Measurements from ENCODE around the gene HTR3E.
"Not testable (repeated sequence)": the region's sequence is repeated elsewhere in the genome, so short reads cannot be mapped to it uniquely, and the experiment has no call there.

Gene HTR3E

GRCh38 chr3:184110316-184110725 lies 13.5 kb downstream of the HTR3E start:
- no peak for DNase-seq

GRCh38 chr3:184116017-184116416 lies 19.2 kb downstream of the HTR3E start:
- DNase-seq, result no peak

GRCh38 chr3:184117636-184118035 lies 20.8 kb downstream of the HTR3E start:
- DNase-seq, result no peak

GRCh38 chr3:184121031-184121430 lies 24.2 kb downstream of the HTR3E start:
- not testable (repeated sequence) for DNase-seq

- DNase-seq, result no peak
Measured at GRCh38 chr3:184126006-184126405, 29.1 kb downstream of the HTR3E start.

- no peak for DNase-seq
Measured at GRCh38 chr3:184129012-184129411, 32.1 kb downstream of the HTR3E start.

- DNase-seq, result no peak
Measured at GRCh38 chr3:184132945-184133344, 36.1 kb downstream of the HTR3E start.

GRCh38 chr3:184133840-184134745 lies 37.2 kb downstream of the HTR3E start:
- peak in 57 of 58 donors; percentile 19 to 88 (median 74) for DNase-seq

- DNase-seq, result peak in 5 of 58 donors; percentile 41 to 87 (median 69)
Measured at GRCh38 chr3:184134746-184135148, 37.9 kb downstream of the HTR3E start.

GRCh38 chr3:184135149-184135910 lies 38.5 kb downstream of the HTR3E start, which contains the start of gene EIF2B5:
EIF2B5 (plus strand) TSS chr3:184135358; CDS start chr3:184135386, 28 bp downstream.
- DNase-seq, result peak; percentile 68 to 96 (median 91)

GRCh38 chr3:184135911-184136260 lies 39.0 kb downstream of the HTR3E start:
- DNase-seq, result no peak

GRCh38 chr3:184140436-184140835 lies 43.6 kb downstream of the HTR3E start:
- DNase-seq, result no peak

GRCh38 chr3:184142199-184142598 lies 45.3 kb downstream of the HTR3E start:
- no peak for DNase-seq

- DNase-seq, result no peak
Measured at GRCh38 chr3:184143327-184143726, 46.5 kb downstream of the HTR3E start.

GRCh38 chr3:184144505-184144904 lies 47.6 kb downstream of the HTR3E start:
- no peak for DNase-seq

GRCh38 chr3:184145111-184145524 lies 48.3 kb downstream of the HTR3E start:
- peak in 16 of 58 donors; percentile 4 to 56 (median 18) for DNase-seq

GRCh38 chr3:184145751-184146270 lies 48.9 kb downstream of the HTR3E start:
- DNase-seq, result no peak

GRCh38 chr3:184148076-184148475 lies 51.2 kb downstream of the HTR3E start:
- DNase-seq, result no peak

- no peak for DNase-seq
Measured at GRCh38 chr3:184149123-184149522, 52.3 kb downstream of the HTR3E start.

GRCh38 chr3:184149770-184150169 lies 52.9 kb downstream of the HTR3E start:
- not testable (repeated sequence) for DNase-seq

GRCh38 chr3:184154885-184155643 lies 58.2 kb downstream of the HTR3E start, which contains the start of gene DVL3:
DVL3 (plus strand) TSS chr3:184155377; CDS start chr3:184155636, 259 bp downstream.
- peak in 49 of 58 donors; percentile 3 to 78 (median 54) for DNase-seq

Measured in anterior cingulate cortex (tissue), 58 donors.